GM18873 (cell line): Measurements from ENCODE around the gene SP8.
"Not testable (repeated sequence)": the region's sequence is repeated elsewhere in the genome, so short reads cannot be mapped to it uniquely, and the experiment has no call there.

Experiments used
- ATAC-seq: cut with Tn5 transposase; IDR thresholded peaks from one replicate; pipeline ENCODE4 v1.9.1; 2021; ENCODE audit warnings: mild to moderate bottlenecking, moderate library complexity, moderate number of reproducible peaks; ENCODE audit not compliant: unreplicated experiment, low FRiP score

SP8 gene

GRCh38 chr7:20786779-20787659, at the start of gene SP8:
Gene SP8, minus strand, starts transcription at chr7:20786886. Its CDS starts 88 bp downstream, at chr7:20786798.
- no peak for ATAC-seq

- ATAC-seq: peak; percentile 66
These were observed 49.7 kb upstream of the SP8 start for GRCh38 chr7:20836424-20836823.

- ATAC-seq: no peak
These were observed 48.5 kb upstream of the SP8 start for GRCh38 chr7:20835111-20835750.

GRCh38 chr7:20834656-20835055, 48.0 kb upstream of the SP8 start:
- ATAC-seq: no peak

- ATAC-seq: no peak
These were observed 45.3 kb upstream of the SP8 start for GRCh38 chr7:20831956-20832355.

GRCh38 chr7:20831451-20831850, 44.8 kb upstream of the SP8 start:
- no peak for ATAC-seq

- no peak for ATAC-seq
These were observed 42.3 kb upstream of the SP8 start for GRCh38 chr7:20828947-20829346.

GRCh38 chr7:20827172-20827571, 40.5 kb upstream of the SP8 start:
- ATAC-seq: no peak

- ATAC-seq: no peak
These were observed 39.6 kb upstream of the SP8 start for GRCh38 chr7:20826243-20826642.

- no peak for ATAC-seq
These were observed 38.9 kb upstream of the SP8 start for GRCh38 chr7:20825555-20825954.

GRCh38 chr7:20821390-20821789, 34.7 kb upstream of the SP8 start:
- ATAC-seq: not testable (repeated sequence)

- no peak for ATAC-seq
These were observed 29.8 kb upstream of the SP8 start for GRCh38 chr7:20816372-20816959.

- ATAC-seq: no peak
These were observed 17.7 kb upstream of the SP8 start for GRCh38 chr7:20804345-20804744.

- ATAC-seq: no peak
These were observed 13.1 kb upstream of the SP8 start for GRCh38 chr7:20799566-20800366.

GRCh38 chr7:20798694-20799121, 12.0 kb upstream of the SP8 start:
- no peak for ATAC-seq

- peak; percentile 61 for ATAC-seq
These were observed 11.5 kb upstream of the SP8 start for GRCh38 chr7:20798081-20798693.

GRCh38 chr7:20797462-20798080, 10.9 kb upstream of the SP8 start:
- peak; percentile 52 for ATAC-seq

GRCh38 chr7:20797042-20797461, 10.4 kb upstream of the SP8 start:
- ATAC-seq: no peak

GRCh38 chr7:20796500-20796899, 9.8 kb upstream of the SP8 start:
- ATAC-seq: no peak

- ATAC-seq: no peak
These were observed 9.2 kb upstream of the SP8 start for GRCh38 chr7:20795881-20796280.
